IPS-15b (cell line): Measurements from ENCODE around the gene ZNF638.

Experiments
- H3K27me3 ChIP-seq: one replicate; pipeline ENCODE4 v1.6.1; 2013; ENCODE audit warnings: low read length; ENCODE audit not compliant: control insufficient read depth, insufficient read depth
- H3K36me3 ChIP-seq: one replicate; pipeline ENCODE4 v1.6.1; 2013; ENCODE audit warnings: low read length; ENCODE audit not compliant: control insufficient read depth, insufficient read depth
- H3K4me1 ChIP-seq: one replicate; pipeline ENCODE4 v1.6.1; 2013; ENCODE audit warnings: mild to moderate bottlenecking, low read length; ENCODE audit not compliant: control insufficient read depth, insufficient read depth
- H3K4me3 ChIP-seq: one replicate; pipeline ENCODE4 v1.5.1; 2013; ENCODE audit warnings: low read depth, low read length
- H3K9ac ChIP-seq: one replicate; pipeline ENCODE4 v1.6.1; 2013; ENCODE audit warnings: low read depth, mild to moderate bottlenecking, low read length
- H3K9me3 ChIP-seq: one replicate; pipeline ENCODE4 v1.6.1; 2013; ENCODE audit warnings: mild to moderate bottlenecking, low read length; ENCODE audit not compliant: control insufficient read depth, insufficient read depth

Gene ZNF638

DNA sequence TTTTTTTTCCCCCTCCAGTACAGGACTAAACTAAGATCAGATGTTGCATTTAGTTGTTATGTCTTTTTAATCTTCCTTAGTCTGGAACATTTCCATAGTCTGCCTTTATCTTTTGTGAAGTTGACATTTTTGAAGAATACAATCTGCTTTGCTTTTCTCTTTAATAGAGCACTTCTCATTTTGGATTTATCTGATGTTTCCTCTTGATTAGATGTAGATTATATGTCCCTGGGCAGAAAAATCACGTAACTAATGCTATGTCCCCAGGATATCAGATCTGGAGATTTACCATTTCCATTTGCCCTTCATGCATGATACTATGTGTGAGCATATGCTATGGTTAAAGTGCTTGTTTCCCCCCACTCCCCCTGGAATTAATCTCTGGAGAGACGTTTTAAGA, 6.2 kb downstream of the ZNF638 start:
- no peak overlapping the region for H3K9ac ChIP-seq
- no peak overlapping the region for H3K4me3 ChIP-seq
- no peaks in the 10 kb centered on the region for H3K9me3 ChIP-seq
- H3K36me3 ChIP-seq: no peaks in the 10 kb centered on the region
- H3K4me1 ChIP-seq: peaks cover 12% of the 10 kb centered on the region
- no peaks in the 10 kb centered on the region for H3K27me3 ChIP-seq

DNA sequence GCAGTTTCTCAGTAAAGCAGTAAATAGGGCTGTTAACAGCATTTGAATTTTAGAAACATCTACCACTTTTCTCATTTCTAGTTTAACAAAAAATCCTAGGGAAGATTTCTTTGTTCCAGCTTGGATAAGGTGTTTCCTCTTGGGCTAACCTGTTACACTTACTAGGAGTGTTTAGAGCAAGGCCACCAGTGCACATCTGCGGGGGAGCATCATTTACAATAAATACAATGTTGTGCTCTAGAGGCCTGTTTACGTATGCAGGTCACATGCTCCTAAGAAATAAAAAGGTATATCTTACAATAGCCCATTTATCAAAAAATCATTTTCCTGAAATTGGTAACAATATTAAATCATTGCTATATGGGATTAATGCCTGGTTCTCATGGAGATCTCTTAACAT, 8.1 kb downstream of the ZNF638 start:
- Histone ChIP-seq H3K4me1 (peaks cover 10% of the 10 kb centered on the region), H3K27me3 (no peaks in the 10 kb centered on the region), H3K4me3 (no peak overlapping the region), H3K36me3 (no peaks in the 10 kb centered on the region), H3K9me3 (no peaks in the 10 kb centered on the region), H3K9ac (no peak overlapping the region)

DNA sequence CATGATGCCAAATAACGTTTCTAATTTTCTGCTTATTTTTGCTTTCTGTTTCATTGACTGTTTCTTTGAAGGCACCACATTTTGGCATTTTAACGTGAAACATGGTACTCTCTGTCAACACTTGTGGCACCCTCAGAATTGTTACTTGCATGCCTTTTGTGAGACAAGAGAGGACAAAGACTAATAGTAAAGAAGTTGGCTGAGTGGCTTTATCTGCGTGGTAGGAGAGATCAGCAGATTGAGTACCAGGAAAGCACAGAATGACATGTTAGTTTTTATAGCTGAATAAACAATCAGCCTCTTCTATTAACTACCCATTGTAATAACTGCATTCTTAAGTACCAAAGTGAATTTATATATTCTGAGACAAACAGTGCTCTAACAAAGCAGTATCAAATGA, 8.6 kb downstream of the ZNF638 start:
- Histone ChIP-seq H3K27me3 (no peaks in the 10 kb centered on the region), H3K36me3 (no peaks in the 10 kb centered on the region), H3K4me3 (no peak overlapping the region), H3K9ac (no peak overlapping the region), H3K4me1 (peaks cover 10% of the 10 kb centered on the region), H3K9me3 (no peaks in the 10 kb centered on the region)

DNA sequence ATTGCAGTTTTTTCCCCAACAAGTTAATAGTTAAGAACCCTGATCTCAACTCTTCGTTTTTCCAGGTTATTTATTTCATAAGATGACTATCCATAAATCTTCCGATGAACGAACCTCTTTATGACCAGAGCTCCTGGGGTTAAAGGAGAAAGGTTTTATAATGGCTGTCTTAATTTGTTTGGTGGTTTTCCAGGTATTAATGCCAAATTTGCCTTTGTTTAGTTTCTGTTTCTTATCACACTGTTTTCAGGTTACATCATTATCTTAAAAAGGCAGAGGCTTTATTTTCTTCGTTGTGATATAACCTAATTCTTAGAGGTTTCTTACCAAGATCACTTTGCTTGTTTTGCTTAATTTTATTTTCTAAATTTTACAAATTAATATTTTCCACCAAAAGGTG, 10.1 kb downstream of the ZNF638 start:
- H3K9ac ChIP-seq: no peak overlapping the region
- no peaks in the 10 kb centered on the region for H3K27me3 ChIP-seq
- no peak overlapping the region for H3K4me3 ChIP-seq
- no peaks in the 10 kb centered on the region for H3K9me3 ChIP-seq
- peaks cover 10% of the 10 kb centered on the region for H3K4me1 ChIP-seq
- H3K36me3 ChIP-seq: no peaks in the 10 kb centered on the region

DNA sequence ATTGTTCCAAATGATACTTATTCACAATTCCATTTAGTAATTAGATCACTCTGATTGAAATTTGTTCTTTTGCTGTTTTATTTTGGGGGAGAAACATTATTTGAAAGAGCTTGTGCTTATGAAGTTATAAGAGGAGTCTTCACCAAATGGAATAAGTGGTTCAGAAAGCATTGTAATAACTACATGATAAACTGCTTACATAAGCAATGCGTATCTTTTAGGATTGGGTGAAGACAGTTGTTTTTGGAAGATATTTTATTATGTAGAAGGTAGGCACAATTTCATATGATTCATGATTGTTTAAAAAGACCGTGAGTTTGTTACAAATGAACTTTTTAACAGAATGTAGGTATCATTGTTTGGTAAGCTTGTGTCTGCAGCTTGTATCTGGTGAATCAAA, 14.5 kb downstream of the ZNF638 start:
- no peak overlapping the region for H3K9ac ChIP-seq
- no peaks in the 10 kb centered on the region for H3K9me3 ChIP-seq
- no peaks in the 10 kb centered on the region for H3K27me3 ChIP-seq
- H3K4me1 ChIP-seq: no peaks in the 10 kb centered on the region
- no peaks in the 10 kb centered on the region for H3K36me3 ChIP-seq
- no peak overlapping the region for H3K4me3 ChIP-seq

DNA sequence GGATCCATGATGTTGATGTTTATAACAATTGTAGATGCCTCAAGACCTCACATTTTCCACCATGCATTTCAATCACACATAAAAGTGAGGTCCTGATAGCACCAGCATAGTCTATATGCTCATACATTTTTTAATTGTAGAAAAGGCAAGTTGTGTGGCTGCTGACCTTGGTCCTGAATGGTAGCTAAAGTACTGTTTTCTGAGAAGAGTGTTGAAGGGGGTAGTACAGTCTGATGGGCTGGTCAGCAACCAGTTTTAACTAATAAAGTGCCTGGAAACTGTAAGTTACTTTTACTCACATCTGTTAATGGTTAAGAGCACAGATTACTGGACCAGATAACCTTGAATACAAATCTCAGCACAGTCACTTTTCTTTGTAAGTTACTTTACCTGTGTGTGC, 15.9 kb downstream of the ZNF638 start:
- H3K9ac ChIP-seq: no peak overlapping the region
- no peak overlapping the region for H3K4me3 ChIP-seq
- H3K9me3 ChIP-seq: no peaks in the 10 kb centered on the region
- H3K4me1 ChIP-seq: no peaks in the 10 kb centered on the region
- H3K36me3 ChIP-seq: no peaks in the 10 kb centered on the region
- H3K27me3 ChIP-seq: no peaks in the 10 kb centered on the region

DNA sequence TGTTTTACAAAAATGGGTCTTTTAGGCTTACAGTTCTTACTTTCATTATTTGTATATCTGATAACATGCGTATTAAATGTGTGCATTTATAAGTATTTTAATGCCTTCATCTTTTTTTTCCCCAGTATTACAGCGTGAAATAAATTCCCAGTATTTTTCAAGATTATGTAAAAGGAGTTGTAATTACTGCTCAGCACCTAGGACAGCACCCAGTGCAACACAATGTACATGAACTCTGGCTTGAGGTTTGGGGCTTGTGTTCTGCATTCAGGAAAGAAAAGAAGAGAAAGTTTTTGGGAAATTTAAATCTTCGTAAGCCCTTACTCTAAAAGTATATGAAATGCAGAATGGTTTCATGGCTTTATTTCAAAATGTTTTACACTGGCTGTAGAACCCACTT, 16.7 kb downstream of the ZNF638 start:
- Histone ChIP-seq H3K4me1 (no peaks in the 10 kb centered on the region), H3K36me3 (no peaks in the 10 kb centered on the region), H3K27me3 (no peaks in the 10 kb centered on the region), H3K9ac (no peak overlapping the region), H3K4me3 (no peak overlapping the region), H3K9me3 (no peaks in the 10 kb centered on the region)

DNA sequence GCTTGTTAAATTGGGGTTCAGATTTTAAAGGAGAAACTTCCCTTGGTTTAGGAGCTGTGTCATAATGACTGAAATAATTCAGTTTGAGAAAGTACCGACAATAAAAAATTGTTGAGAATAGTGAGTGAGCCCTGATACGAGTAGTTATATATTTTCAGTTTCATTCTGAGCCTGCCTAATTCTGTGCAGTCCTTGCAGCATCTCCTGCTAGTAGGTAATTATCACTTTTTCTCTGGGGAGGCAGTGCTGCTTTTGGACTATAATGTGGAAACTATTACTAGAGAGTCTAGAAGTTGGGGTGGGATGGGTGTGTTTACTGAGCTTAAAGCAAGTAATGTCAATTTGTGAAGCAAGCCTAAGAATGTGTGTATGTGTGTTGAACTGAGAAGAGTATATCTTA, 21.7 kb downstream of the ZNF638 start:
- no peak overlapping the region for H3K9ac ChIP-seq

DNA sequence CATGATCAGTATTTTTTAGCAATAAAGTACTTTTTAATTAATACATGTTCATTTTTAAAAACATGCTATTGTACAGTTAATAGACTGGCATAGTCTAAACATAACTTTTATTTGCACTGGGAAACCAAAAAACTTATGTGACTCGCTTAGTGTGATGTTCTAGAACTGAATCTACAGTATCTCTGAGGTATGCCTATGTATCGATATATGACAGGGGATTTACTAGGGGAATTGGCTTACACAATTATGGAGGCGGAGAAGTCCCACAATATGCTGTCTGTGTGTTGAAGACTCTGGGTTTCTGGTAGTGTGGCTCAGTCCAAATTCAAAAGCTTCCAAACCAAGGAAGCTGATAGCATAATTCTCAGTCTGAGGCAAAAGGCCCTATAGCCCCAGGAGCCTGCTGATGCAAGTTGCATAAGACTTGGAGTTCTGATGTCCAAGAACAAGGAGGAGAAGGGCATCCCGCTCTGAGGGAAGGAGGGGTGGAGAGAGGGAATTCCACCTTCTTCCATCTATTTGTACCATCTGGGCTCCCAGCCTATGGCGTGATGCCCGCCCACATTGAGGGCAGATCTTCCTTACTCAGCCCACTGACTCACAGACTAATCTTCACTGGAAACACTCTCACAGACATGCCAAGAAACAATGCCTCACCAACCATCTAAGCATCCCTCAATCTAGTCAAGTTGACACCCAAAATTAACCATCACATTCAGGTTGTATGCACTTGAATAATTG, 27.5 kb downstream of the ZNF638 start:
- H3K36me3 ChIP-seq: peaks cover 16% of the 10 kb centered on the region
- H3K27me3 ChIP-seq: no peaks in the 10 kb centered on the region
- no peaks in the 10 kb centered on the region for H3K4me1 ChIP-seq
- no peak overlapping the region for H3K4me3 ChIP-seq
- H3K9me3 ChIP-seq: no peaks in the 10 kb centered on the region
- H3K9ac ChIP-seq: no peak overlapping the region

More for the DNA sequence above, 21.7 kb downstream of the ZNF638 start:
- Histone ChIP-seq H3K4me1 (no peaks in the 10 kb centered on the region), H3K27me3 (no peaks in the 10 kb centered on the region), H3K4me3 (no peak overlapping the region), H3K36me3 (peaks cover 7% of the 10 kb centered on the region), H3K9me3 (no peaks in the 10 kb centered on the region)

DNA sequence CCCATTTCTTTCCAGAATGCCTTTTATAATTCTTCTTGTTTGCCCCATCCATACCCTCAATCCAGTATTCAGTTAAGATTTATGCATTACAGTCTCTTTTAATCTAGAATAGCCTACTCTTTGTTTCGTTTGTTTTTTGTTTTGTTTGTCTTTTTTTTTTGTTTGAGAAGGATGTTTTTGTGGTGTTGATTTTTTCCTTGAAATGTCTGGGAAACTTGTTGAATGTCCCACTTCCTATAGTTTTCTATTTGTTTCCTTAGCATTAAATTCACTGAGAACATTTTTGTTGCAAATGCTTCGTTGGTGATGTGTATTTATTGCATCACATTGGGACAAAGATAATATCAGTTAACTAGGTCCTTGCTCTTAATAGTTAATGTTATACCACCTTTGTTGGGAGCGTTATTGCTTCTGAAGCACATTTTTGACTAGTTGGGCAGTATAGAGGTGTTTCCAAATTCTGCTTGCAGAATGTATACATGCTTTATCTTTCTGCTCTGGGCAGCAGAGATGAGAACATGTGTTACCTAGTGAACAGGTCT, 28.9 kb downstream of the ZNF638 start:
- no peak overlapping the region for H3K9ac ChIP-seq
- no peaks in the 10 kb centered on the region for H3K9me3 ChIP-seq
- H3K27me3 ChIP-seq: no peaks in the 10 kb centered on the region
- H3K4me1 ChIP-seq: no peaks in the 10 kb centered on the region
- H3K4me3 ChIP-seq: no peak overlapping the region
- peaks cover 17% of the 10 kb centered on the region for H3K36me3 ChIP-seq

DNA sequence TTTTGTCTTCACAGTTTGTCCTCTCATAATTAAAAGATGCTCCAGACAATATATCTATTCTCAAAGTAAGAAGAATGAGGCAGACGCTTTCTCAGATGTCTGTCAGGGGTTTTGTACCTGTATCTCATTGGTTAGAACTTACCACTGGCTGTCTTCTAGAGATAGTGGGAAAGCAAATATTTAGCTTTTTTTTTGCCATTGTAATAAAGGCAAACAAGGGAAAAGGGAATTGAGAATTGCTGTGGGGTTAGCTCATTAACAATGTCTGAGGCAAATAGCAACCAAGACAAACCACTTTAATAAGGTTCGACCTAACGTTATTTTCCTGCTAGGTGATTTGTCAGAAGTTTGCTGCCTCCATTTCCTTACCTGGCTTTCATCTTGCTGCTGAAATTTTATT, 30.0 kb downstream of the ZNF638 start:
- no peak overlapping the region for H3K4me3 ChIP-seq
- no peaks in the 10 kb centered on the region for H3K27me3 ChIP-seq
- peaks cover 13% of the 10 kb centered on the region for H3K36me3 ChIP-seq
- no peak overlapping the region for H3K9ac ChIP-seq
- H3K4me1 ChIP-seq: no peaks in the 10 kb centered on the region
- no peaks in the 10 kb centered on the region for H3K9me3 ChIP-seq

DNA sequence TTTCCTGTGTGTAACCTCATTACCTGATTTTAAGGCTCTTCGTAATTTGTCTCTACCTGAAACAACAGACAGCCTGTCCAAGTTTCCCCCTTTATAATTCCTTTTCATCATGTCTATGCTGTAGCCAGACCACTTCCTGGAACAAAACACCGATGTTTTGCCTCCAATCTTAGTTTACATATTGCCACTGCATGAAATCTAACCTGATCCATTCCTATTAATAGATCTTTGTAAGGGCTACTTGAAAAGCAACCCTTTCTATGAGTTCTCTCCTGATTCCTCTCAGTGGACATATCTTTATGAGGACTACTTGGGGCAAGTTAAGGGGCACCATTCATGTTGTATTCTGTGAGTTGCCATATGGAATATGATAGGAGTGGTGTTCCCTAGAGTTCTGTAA, 30.9 kb downstream of the ZNF638 start:
- no peaks in the 10 kb centered on the region for H3K27me3 ChIP-seq
- no peak overlapping the region for H3K4me3 ChIP-seq
- H3K36me3 ChIP-seq: peaks cover 13% of the 10 kb centered on the region
- no peaks in the 10 kb centered on the region for H3K4me1 ChIP-seq
- H3K9ac ChIP-seq: no peak overlapping the region
- H3K9me3 ChIP-seq: no peaks in the 10 kb centered on the region
